GM20431 (cell line): ENCODE measurements around the gene RPL35A.
"Not testable (repeated sequence)": the region's sequence is repeated elsewhere in the genome, so short reads cannot be mapped to it uniquely, and the experiment has no call there.

ENCODE experiments used
- in situ Hi-C: fragments of 300-500 bp; cut with MseI, MboI; formaldehyde crosslinking; loops from one replicate; pipeline ENCODE4 v1.15.0; 2020; ENCODE audit warnings: low sequenced_read_pairs; ENCODE audit not compliant: unreplicated experiment

RPL35A gene

DNA sequence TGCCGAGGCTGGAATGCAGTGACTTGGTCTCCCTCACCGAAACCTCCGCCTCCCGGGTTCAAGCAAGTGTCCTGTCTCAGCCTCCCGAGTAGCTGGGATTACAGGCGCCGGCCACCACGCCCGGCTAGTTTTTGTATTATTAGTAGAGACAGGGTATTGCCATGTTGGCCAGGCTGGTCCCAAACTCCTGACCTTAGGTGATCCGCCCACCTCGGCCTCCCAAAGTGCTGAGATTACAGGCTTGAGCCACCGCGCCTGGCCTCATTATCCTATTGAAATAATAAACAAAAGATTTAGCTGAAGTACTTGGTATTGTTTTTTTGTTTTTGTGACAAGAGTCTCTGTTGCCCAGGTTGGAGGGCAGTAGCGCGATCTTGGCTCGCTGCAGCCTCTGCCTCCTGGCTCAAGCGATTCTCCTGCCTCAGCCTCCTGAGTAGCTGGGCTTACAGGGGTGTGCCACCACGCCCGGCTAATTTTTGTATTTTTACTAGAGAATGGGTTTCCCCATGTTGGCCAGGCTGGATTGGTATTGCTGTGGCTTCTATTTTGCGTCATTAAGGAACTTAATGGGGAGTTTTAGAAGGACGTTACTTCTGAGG is 1.5 kb downstream of the RPL35A start:
- in situ Hi-C loops: no loop called here

DNA sequence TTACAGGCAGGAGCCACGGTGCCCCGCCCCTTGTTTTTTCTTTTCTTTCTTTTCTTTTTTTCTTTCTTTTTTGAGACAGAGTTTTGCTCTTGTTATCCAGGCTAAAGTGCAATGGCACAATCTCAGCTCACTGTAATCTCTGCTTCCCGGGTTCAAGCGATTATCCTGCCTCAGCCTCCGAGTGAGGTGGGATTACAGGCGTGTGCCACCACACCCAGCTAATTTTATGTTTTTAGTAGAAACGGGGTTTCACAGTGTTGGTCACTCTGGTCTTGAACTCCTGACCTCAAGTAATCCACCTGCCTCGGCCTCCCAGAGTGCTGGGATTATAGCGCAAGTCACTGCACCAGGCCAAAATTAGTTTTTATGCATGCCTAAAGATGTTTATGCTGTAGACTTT is 2.5 kb downstream of the RPL35A start:
- in situ Hi-C loops: no loop called here

DNA sequence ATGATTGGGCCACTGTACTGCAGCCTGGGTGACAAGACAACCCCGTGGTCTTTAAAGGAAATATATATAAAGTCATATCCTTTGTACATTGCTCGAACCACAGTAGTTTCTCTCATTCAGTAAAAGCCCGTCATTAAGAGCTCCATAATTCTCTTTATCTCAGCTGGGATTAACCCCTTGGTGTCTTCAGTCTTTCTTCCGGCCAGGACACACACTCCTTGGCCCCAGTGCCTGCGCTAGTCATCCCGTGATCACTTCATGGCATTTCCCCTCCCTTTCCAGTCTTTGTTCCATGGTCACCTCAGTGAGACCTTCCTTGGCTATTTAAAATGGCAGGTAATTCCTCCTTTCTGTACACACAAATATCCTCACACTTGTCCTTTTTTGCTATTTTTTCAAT is 3.3 kb downstream of the RPL35A start:
- in situ Hi-C loops: no loop called here

DNA sequence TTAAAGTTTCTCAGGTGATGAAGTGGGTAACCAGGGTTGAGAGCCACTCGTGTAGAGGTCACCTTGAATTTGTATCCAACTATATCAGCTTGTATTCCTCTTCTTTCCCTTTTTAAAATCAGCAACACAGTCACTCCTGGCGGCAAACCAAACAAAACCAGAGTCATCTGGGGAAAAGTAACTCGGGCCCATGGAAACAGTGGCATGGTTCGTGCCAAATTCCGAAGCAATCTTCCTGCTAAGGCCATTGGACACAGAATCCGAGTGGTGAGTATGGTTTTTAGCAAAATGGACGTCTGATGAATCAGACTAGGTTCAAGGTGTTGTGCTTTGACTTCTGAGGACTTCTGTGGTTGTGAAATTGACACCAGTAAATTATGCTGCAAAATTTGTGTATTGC is 3.9 kb downstream of the RPL35A start:
- in situ Hi-C loops: no loop called here

DNA sequence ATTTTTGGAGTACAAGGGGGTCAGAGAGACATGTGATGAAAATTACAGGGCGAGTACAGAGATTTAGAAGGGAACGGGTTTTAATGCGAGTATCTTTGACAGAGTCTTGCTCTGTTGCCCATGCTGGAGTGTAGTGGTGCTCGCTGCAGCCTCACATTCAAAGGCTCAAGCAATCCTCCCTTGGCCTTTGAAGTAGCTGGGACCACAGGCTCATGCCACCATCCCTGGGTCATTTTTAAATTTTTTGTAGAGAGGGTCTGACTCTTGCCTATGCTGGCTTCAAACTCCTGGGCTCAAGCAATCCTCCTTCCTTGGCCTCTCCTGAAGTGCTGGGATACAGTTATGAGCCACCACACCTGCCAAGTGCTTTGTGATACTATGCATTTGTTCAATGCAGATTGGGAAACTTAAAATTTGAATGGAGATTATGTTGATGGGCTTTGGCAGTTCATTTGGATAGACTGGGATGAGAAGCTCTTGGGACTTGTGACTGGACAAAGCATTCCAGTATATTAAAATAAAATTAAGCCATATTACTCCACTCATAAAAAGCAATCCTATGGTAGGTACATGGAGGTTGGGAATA is 6.0 kb downstream of the RPL35A start:
- in situ Hi-C loops: no loop called here

DNA sequence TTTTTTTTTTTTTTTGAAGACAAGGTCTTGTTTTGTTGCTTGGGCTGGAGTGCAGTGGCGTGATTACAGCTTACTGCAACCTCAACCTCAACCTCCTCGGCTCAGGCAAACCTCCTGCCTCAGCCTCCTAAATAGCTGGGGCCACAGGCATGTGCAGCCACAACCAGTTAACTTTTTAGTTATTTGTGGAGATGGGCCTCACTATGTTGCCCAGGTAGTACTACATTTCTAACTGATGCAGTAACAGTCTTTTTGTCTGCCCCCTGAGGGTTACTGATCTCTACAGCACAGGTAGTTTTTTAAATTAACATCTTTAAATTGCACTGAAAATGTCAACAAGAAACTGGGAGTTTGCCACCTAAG is 6.6 kb downstream of the RPL35A start:
- in situ Hi-C loops: no loop called here

GRCh38 chr3:197957790-197958133 is 7.8 kb downstream of the RPL35A start:
- in situ Hi-C loops: no loop called here

DNA sequence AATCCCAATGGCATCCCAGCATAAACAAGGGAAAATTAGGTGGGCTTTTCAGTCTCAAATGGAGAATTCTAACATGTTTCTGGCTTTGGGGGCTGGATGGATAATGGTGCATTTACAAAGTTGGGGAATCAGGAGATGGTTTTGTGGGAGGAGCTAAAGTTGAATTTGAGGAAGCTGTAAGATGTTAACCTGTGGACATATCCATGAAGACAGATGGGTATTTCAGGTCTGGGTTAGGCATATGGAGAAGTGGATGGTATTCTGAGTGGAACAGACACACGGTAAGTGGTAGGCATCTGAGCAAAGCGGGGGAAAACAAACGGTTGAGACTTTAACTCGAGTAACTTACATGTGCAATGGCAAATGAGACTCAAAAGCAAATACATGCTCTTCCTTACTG is 8.4 kb downstream of the RPL35A start:
- in situ Hi-C loops: no loop called here

DNA sequence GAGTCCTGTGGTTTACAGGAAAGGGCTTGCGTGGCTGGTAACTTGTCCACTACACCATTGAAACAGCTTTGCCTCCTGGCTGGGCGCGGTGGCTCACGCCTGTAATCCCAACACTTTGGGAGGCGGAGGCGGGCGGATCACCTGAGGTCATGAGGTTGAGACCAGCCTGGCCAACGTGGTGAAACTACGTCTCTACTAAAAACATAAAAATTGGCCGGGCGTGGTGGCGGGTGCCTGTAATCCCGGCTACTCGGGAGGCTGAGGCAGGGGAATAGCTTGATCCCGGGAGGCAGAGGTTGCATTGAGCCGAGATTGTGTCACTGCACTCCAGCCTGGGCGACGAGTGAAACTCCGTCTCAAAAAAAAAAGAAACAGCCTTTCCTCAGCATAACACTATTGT is 8.9 kb downstream of the RPL35A start:
- in situ Hi-C loops: not testable (repeated sequence)

DNA sequence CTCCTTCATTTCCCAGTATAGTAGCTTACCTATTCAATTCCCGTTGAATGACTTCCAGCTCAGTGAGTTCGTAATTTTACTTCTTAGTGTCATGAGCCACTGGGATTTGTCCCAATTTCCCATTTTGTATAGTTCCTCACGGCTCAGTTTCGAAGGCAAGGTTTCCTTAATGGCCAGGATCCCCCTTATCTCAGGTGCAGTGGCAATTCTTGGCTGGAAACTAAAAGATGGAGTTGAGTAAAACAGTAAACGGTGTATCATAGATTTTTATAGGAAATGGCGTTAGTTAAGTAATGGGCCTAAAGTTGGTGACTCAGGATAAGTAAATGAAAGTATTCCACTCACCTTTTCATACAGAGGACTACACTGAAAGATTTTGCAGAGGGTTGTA is 9.5 kb downstream of the RPL35A start:
- in situ Hi-C loops: no loop called here

DNA sequence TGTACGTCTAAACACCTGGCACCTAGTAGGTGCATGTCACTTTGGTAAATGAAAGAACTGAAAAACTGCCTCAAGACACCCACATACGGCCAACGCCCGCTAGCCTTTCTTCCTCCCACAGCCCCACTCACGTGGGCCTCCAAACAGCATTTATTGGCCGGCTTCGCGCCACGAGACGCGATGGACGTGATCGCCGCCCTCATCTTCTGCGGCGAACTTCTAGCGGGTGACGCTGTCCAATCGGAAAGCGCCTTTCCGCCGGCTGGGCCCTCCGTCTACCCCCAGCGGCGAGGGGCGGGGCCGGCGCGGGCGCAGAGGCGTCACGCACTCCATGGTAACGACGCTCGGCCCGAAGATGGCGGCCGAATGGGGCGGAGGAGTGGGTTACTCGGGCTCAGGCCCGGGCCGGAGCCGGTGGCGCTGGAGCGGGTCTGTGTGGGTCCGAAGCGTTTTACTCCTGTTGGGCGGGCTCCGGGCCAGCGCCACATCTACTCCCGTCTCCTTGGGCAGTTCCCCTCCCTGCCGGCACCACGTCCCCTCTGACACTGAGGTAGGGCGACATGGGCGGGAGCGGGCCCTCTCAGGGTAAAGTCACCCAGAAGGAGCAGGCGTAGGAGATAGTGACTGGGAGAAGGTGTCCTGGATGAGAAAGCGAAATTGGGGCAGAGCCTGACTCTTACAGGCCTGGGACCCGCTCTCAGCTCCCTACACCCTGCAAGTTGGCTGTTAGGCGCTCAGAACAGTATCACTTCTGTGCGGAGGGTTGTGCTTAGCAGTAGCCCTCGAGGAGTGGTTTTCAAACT is 10.1 kb downstream of the RPL35A start, which contains the start of gene LMLN:
LMLN (plus strand) TSS at position 327 of the 803 bp plus-strand sequence; CDS start at position 356, 29 bp downstream.
- in situ Hi-C loops: no loop called here

- in situ Hi-C loops: no loop called here
Measured at GRCh38 chr3:197960694-197961581, 10.9 kb downstream of the RPL35A start.

DNA sequence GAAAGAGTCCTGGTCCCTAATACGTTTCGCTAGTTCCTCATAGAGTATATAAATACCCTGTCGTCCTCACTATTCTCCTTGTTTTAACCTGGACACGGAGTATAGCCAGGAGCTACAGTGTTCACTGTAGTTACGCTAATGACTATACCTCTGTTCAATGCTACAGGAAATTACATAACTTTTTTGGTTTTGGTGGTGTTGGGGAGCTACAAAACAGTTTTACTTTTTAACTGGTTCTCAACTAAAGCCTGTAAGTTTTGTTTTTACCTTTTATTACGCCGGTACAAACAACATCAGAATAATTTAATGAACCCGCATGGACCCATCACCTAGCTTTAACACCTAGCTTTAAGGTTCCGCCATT is 11.6 kb downstream of the RPL35A start:
- in situ Hi-C loops: no loop called here

DNA sequence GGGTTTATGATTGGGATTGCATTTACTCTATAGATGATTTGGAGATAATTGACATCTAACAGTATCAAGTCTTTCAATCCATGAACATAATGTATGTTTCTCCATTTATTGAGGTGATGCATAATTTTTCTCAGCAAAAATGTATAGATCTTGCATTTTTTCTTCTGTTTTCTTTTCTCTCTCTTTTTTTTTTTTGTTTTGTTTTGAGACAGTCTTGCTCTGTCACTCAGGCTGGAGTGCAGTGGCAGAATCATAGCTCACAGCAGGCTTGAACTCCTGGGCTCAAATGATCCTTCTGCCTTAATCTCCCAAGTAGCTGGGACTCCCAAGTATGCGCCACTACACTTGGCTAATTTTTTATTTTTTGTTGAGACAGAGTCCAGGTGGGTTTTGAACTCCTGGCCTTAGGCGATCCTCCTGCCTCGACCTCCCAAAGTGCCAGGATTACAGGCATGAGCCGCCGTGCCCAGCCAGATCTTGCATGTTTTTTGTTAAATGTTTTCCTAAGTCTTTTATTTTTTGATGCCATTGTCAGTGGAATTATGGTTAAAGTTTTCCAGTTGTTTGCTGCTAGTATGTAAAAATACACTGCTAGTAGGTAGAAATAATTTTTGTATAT is 13.1 kb downstream of the RPL35A start:
- in situ Hi-C loops: no loop called here

DNA sequence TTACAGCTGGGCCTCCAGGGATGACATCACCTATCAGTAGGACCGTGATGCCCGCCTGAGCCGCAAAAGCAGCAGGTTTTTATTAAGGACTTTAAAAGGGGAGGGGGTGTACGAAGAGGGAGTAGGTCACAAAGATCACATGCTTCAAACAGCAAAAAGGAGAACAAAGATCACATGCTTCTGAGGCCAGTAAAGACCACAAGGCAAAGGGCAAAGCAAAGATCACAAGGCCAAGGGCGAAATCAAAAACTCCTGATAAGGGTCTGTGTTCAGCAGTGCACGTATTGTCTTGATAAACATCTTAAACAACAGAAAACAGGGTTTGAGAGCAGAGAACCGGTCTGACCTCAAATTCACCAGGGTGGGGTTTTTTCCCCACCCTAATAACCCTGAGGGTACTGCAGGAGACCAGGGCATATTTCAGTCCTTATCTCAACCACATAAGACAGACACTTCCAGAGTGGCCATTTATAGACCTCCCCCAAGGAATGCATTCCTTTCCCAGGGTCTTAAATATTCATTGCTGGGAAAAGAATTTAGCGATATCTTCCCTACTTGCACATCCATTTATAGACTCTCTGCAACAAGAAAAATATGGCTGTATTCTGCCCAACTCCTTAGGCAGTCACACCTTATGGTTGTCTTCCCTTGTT is 17.5 kb downstream of the RPL35A start:
- in situ Hi-C loops: not testable (repeated sequence)

GRCh38 chr3:197970588-197970987 is 20.6 kb downstream of the RPL35A start:
- in situ Hi-C loops: no loop called here

GRCh38 chr3:197974016-197974415 is 24.0 kb downstream of the RPL35A start:
- in situ Hi-C loops: no loop called here

DNA sequence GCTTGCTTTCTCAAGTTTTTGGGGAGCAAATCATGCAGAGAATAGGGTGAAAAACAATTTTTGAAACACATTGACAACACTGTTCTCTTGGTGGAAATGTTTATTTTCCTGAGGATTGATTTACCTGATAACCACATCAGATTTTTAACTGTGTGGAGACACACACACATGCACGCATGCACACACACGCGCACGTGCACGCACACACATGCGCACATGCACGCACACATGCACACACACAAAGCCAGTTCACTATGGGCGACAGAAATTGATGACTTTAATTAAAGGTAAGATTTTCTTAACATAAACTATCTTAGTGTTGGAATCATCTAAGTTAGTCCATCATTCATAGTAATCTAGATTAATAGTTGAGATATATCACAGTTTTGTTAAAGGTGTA is 25.3 kb downstream of the RPL35A start:
- in situ Hi-C loops: no loop called here

GRCh38 chr3:197983076-197983475 is 33.1 kb downstream of the RPL35A start:
- in situ Hi-C loops: no loop called here

- in situ Hi-C loops: no loop called here
Measured at GRCh38 chr3:197989651-197990050, 39.7 kb downstream of the RPL35A start.
